Hepatic stellate cell (primary cell): ENCODE data around the gene RPL18.
A peak's percentile ranks its signal among the peaks of the same experiment; 100 is the strongest.
"Not testable (repeated sequence)": the region's sequence is repeated elsewhere in the genome, so short reads cannot be mapped to it uniquely, and the experiment has no call there.

Experiments used
- DNase-seq: peaks from one replicate; pipeline ENCODE4 v3.0.0; 2011; ENCODE audit warnings: low spot score

The RPL18 gene

DNA sequence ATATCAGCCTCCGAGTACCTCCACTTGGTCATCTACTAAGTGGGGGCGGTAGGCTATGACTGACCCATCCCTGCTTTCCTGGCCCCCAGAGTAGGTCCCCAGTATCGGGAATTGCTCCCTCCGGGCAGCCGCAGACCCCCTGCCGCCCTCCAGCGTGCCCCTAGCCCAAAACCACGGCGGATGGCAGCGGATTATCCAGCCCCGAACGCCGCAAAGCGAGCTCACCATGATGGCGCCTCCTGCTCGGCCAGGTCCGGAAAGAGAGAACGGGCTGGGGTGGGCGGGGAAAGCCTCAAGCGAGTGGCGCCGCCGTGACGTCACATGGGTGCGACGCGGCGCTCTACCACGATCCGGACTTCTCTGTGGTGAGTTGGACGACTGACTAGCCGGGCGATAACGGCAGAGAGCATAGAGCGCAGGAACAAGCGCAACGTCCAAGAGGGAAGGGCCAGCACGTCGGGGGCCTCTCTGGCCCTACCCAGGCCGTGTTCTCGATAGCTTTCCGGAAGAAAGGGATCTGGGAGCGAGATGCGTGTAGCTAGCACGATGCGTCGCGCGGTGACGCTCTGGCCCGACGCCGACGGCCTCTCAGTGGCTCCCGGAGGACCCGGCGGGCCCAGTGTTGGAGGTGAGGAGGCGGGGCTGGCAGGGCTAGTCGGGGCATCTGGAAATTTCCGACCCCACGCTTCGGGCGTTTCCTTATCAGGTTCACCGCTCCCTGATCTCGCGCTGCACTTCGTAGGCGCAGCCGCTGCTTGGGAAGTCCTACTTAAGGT, at the start of gene RPL18, which contains the start of gene SPHK2:
RPL18 (minus strand) TSS at position 263 of the 776 bp plus-strand sequence; CDS start at position 228, 35 bp downstream.
SPHK2 (plus strand) TSS at position 591 of the 776 bp plus-strand sequence. CDS start 1,009 bp downstream, outside the sequence.
- DNase-seq: peak; percentile 98

DNA sequence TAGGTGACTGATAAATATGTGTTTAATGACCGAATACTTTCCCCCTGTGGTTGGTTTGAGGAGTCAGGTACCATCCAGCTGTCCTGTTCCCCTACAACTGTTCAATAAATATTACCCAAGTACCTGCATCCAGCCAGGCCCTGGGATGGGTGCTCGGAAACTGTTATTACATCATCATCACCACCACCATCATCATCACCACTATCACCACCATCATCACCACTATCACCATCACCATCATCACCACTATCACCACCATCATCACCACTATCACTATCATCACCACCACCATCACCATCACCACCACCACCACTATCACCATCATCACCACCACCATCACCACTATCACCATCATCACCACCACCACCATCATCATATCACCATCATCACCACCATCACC, 49.8 kb upstream of the RPL18 start:
- DNase-seq: no peak

DNA sequence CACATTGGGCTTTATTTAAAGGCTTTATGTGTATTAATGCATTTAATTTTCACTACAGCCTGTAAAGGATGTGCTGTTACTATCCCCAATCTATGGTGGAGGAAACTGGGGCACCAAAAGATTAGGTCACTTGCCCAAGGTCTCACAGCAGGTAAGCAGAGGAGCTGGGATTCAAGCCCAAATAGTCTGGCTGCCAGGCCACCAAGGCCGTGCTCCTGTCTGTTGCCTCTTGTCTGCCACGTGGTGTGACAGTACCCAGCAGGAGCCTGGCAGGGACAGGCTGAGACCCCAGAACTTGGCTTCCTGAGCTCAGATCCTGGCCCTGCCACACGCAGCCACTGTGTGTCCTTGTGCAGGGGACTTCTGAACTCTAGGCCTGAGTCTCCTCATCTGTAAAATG, 49.4 kb upstream of the RPL18 start:
- no peak for DNase-seq

DNA sequence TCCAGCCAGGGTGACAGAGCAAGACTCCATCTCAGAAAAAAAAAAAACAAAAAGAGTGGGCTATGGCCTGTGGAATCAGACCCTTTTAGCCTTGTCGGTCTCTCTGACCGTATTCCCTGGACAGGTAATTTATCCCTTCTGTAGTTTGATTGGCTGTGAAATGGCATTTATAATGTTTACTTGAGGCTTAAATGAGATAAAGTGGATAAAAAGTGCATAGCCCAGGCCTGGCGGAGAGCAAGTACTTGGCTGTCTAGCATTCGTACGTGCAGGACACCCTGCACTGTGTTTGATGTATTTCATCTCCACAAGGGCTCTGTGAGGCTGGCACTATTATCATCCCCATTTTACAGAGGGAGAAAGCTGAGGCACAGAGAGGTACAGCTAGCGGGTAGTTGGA, 46.8 kb upstream of the RPL18 start:
- DNase-seq: no peak

DNA sequence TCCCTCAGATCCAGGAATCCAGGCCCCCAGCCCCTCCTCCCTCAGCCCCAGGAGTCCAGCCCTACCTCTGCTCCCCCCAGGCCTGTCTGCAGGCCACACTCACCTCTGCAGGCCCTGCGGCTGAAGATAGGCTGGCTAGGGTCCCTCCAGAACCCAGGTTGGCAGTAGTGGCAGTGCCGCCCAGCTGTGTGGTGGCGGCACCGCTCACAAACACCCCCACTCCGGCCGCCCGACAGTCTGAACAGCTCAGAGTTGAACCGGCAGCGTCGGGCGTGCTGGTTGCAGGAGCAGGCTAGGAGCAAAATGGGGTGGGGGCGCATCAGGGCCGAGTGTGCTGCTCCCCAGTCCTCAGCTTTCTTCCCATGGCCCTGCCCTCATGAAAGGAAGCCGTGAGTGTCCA, 45.5 kb upstream of the RPL18 start:
- no peak for DNase-seq

DNA sequence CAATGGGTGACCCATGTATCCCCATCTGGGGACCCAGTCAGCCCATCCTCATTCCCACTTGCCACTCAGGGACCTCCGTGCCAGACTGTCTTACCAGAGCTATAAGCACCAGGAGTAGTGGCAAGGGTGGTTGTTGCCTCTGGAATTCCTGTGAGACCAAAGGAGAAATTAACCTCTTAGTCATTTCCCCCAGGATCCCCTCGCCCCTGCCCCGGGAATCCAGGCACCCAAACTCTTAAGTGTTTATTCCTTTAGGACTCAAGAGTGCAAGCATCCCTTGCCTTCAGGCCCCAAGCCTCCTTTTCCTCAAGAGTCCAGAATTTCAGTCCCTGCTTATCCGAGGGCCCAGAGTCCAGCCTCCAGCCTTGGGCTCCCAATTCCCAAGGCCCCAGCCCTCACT, 44.7 kb upstream of the RPL18 start:
- no peak for DNase-seq

DNA sequence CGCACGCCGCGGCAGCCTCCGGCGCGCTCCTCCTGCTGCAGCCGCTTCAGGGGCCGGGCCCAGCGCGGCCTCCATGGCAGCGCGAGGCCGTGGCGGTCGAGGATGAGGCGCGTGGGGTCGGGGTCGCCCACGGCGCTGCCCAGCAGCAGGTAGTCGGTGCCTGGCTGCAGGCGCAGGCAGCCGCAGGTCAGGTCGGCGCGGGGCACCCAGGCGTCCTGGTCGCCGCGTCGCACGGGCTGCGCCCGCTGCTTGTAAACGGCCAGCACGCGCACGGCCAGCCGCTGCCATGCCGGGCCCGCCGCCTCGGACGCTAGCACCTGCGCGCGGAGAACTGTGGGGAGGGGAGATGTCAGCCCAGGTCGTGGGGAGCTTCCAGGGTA, 42.7 kb upstream of the RPL18 start:
- DNase-seq: no peak

DNA sequence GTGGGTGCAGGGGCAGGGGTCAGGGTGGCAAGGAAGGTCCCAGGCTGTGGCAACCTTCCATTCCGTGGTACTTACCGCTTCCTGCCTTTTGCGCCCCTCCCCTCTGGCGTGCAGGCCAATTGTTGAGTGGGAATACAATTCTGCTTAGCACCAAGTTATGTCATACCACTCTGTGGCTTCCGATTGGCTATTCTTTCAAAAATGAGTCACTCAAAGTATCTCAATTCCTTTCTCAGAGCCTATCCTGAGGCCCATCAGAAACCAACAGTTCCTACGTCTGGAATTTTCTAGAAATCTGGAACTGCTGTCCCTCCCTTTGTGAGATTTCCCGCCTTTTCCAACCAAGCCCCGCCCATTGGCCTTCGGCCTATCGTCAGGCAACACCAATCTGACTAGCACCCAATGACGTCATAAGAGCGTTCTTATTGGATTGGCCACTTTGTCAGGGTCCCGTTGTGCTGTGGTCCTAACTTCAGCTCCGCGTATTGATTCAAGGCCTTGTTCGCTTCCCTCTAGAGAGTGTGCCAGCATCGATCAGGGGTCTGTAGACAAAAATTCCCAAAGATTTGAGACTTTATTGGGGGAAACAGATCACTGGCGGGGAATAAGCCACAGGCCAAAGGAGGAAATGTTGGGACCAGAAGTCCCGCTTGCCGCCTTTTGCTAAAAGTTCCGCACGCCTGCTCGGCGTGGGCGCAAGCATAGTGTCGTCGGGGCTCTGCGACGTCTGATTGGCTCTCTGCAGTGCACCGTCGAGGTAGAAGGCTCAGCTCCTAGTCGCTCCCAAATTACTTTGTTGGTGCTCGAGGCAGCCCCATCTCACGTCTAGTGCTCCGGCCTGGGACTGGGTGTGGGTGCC, 42.1 kb upstream of the RPL18 start:
- DNase-seq: peak; percentile 94

DNA sequence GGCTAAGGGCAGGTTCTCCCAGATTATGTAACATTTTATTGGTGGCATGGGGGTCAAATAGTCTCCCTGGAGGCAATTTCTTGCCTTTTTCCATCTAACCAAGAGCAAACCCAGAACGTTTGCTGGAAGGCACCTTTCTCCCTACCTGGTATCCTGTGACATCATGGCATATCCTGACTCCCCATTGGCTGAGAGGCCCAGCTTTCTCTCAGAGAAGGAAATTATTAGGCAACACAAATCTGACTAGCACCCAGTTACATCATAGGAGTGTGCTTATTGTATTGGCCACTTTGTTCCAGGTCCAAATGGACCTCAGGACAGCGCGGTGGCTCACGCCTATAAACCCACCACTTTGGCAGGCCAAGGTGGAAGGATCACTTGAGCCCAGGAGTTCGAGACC, 40.8 kb upstream of the RPL18 start:
- no peak for DNase-seq

DNA sequence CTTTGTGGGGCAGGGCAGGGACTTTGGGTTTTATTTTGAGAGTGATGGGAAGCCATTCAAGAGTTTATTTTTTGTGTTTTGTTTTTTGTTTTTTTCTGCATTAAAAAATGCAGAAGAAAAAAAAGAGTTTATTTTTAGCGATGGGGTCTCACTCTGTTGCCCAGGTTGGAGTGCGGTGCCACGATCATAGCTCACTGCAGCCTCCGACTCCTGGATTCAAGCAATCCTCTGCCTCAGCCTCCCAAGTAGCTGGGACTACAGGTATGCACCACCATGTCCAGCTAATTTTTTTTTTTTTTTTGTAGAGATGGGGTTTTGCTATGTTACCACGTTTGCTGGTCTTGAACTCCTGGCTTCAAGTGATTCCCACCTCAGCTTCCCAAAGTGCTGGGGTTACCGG, 39.5 kb upstream of the RPL18 start:
- no peak for DNase-seq

DNA sequence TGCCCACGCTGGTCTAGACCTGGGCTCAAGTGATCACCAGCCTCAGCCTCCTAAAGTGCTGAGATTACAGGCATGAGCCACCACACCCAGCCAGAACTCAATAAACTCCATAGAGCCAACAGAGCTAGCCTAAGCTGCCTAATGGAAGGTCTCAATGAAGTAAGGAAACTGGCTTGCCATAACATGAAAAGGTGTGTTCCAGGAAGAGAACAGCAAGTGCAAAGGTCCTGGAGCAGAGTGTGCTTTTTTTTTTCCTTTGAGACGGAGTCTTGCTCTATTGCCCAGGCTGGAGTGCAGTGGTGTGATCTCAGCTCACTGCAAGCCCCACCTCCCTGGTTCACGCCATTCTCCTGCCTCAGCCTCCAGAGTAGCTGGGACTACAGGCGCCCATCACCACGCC, 38.9 kb upstream of the RPL18 start:
- not testable (repeated sequence) for DNase-seq

DNA sequence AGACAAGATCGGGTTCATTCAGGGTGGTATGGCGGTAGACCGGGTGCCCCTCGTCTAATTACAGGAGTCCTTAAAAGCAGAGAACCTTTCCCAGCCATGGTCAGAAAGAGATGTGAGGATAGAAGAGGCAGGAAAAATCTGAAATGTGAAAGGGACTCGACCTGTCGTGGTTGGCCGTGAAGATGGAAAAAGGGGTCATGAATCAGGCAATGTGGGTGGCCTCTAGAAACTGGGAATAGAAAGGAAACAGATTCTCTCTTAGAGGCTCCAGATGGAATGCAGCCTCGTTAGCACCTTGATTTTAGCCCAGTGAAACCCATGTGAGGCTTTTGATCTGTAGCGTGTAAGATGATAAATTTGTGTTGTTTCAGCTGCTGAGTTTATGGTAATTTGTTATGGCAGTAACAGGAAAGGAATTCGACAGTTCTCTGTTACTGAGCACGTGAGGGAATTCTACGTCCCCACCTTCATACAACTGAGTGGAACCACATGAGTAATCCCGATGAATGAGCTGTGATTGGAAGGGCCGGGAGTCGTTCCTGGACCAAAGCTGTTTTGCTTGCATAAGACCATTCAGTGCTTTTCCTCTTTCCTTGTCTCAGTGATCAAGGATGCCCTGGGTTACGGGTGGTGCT, 38.0 kb upstream of the RPL18 start:
- peak; percentile 68 for DNase-seq

DNA sequence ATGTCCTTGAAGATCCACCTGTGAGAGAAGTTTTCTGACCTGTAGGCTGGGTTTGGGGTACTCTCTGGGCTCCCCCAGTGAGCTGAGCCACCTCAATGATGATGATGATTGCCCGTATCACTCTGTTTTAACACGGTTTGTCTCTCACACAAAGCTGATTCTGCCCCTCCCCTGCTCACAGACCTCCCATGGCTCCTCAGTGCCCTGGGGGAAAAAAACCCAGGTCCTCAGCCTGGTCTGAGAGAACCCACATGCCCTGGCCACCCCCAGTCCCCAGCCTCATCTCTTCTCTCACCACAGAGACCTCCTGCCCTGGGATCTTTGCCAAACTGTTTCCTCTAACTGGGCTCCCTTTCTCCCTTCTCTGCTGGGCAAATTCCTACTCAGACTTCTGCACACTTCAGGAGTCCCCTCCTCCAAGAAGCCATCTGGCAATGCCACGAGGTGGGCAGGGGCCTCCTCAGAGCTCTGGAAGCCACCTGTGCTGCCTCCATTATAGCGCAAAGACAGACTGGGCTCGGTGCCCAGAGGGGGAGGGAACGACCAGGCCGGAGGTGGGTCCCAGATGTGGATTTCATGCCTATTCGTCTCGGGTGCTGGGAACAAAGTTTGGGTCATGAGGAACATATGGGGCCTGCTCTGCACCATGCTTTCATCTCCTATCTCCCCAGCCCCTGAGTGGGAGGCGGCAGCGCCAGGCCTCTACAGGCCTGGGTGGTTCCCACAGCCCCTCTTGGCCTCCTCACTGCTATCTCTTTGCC, 35.5 kb upstream of the RPL18 start:
- no peak for DNase-seq

DNA sequence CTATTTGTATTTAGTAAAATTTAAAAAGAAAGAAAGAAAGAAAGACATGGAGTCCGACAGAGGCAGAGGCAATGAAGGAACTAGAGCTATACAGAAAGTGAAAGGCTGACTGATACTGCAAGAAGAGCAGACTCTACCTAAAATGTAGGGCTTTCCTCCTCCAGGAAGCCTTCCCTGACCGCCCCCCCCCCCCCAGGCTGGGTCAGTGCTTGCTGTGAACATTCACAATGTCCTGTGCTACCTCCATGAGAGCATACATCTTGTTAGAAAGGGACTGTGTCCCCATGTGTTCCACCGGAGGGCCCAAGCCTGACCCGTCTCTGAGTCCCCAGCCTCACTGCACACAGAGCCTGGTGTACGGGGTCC, 32.7 kb upstream of the RPL18 start:
- no peak for DNase-seq

DNA sequence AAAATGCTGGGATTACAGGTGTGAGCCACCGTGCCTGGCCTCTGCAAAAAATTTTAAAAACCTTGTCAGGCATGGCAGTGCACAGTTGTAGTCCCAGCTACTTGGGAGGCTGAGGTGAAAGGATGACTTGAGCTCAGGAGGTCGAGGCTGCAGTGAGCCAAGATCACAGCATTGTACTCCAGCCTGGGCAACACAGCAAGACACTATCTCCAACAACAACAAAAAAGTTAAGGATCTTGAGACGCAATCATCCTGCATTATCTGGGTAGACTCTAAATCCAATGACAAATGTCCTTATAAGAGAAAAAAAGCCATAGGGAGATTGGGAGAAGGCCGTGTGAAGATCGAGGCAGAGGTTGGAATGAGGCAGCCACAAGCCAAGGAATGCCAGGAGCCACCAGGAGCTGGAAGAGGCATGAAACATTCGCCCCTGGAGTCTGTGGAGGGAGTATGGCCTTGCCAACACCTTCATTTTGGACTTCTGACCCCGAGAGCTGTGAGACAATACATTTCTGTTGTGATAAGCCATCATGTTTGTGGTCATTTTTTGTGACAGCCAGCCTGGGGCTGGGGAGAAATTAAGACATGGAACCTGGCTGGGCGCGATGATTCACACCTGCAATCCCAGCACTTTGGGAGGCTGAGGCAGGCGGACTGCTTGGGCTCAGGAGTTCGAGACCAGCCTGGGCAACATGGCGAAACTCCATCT, 32.1 kb upstream of the RPL18 start:
- no peak for DNase-seq

DNA sequence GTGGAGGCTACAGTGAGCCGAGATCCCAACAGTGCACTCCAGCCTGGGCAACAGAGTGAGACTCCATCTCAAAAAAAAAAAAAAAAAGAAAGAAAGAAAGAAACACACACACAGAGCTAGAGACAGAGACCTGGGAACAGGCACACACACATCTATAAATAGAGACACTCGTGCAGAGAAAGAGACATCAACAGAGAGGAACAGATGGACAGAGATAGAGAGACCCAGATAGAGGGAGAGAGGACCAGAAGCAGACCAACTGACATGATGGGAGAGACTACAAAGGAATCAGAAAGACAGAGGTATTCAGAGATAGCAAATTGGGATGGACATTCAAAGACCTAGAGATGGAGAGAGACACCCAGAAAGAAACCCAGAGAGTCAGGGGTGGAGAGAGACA, 29.2 kb upstream of the RPL18 start:
- no peak for DNase-seq

DNA sequence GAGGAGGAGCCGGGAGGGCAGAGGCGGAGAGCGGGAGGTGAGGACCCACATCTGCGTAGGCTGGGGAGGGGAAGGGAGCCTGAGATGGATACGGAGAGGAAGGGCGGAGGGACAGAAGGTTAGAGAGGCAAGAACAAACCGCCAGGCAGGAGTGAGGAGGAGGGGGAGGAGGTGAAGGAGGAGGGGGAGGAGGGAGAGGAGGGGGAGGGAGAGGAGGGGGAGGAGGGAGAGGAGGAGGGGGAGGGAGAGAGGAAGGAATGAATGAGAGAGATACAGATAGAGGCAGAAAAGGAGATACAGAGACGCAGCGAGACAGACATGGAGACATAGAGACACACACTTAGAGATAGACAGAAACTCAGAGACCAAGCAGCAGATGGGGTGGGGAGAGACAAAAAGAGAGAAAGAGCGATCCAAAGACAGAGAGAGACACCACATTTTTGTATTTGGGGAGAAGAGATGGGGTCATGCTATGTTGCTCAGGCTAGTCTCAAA, 27.8 kb upstream of the RPL18 start:
- no peak for DNase-seq

DNA sequence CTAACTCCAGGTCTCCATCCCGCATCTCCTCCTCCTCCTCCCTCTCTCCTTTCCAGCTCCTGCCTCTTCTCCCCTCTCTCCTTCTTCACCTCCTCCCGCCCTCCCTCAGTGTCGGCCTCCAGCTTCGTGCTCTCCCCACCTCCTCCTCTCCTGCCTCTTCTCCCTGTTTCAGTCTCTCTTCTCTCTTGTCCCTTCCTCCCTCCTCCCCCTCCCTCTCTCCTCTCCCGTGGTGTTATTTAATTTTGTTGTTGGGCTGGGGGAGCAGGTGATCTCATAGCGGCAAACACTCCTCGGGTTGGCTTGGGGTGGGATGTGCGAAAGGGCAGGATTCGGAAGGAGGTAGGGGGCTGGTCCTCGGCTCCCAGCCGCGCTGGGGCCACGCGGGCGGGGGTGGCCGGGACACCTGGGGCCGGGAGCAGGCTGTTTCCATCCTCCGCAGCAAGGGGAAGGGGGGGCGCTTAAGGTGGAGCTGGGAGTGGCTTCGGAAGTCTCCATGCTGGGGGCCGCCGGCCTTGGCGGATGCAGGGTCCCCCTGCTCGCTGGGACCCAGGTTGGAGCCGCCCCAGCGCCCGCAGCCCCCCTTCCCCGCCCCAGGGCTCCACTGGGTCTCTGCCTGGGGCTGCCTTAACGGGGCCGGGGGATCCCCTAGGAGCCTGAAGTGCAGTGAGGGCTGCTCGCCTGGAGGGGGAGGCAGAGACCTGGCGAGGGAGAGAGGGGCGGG, 27.2 kb upstream of the RPL18 start, which contains the start of gene CA11:
CA11 (minus strand) TSS at position 187 of the 721 bp plus-strand sequence. CDS start 555 bp downstream, outside the sequence.
- DNase-seq: peak; percentile 92

DNA sequence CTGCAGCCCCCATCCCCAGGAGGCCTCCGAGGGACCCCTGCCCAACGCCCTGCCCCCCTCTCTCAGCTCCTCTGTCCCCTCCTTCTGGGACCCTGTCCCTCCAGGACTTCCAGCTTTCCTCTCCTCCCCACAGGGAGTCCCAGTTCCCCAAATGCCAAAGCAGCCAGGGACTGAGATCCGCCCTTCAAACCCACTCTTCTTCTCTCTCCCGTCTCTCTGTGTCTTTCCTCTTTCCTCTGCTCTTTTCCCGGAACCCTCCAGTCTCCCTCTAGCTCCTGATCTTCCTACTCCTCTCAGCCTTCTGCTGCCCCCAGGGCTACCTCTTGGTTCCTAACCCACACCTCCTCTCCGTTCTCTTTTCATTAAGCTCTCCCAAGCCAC, 26.6 kb upstream of the RPL18 start:
- DNase-seq: no peak

DNA sequence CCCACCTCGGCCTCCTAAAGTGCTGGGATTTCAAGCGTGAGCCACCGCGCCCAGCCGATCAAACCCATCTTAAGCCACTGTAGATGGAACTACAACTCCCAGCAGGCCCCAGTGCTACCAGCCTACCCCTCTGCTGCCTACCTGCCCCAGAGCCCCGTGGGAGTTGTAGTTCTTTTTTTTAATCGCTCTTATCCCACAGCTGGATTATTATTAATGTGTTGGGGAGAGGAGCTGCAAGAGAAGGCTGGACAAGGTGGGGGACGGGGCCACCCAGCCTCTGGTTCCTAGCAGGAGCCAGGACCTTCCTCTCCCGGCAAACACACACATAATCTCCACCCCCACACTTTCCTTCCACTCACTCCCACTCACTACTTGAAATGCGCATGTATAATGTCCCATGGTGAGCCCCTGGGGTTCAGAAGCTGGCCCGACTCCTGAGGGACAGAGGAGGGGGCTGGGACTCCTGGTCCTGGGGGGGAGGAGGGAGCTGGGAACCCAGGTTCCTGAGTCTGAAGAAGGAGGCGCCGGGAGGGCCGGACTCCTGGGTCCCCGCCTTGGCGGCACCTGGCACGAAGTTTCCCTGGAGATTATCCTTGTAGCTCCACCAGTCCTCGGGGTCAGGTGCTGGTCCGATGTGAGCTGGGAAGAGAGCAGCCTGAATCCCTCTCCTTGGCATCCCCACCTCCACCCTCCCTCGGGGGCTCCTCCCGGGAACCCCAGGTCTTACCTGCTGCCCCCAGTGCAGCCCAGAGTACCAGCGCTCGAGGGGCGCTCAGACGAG, 26.1 kb upstream of the RPL18 start:
- peak; percentile 72 for DNase-seq
